ENCODE measurements around the gene KAT2A.

GRCh38 chr17:42165751-42166150, 44.6 kb upstream of the KAT2A start:
- no peak for TF ChIP-seq CTCF (conservative IDR thresholded peaks at IDR 0.05)
- no peak for TF ChIP-seq EZH2 (IDR thresholded peaks at IDR 0.05; ENCODE audit: low read depth)
